GM12872 (cell line): ENCODE measurements around the gene SH2D1A.

Experiments used
- CTCF ChIP-seq: IDR thresholded peaks from 3 replicates; pipeline ENCODE4 v1.5.1; 2011; ENCODE audit warnings: low read depth, mild to moderate bottlenecking, low read length, moderate library complexity; ENCODE audit not compliant: insufficient read depth

The SH2D1A gene

GRCh38 chrX:124346877-124347241, 496 bp downstream of the SH2D1A start:
- TF ChIP-seq CTCF: no peak

GRCh38 chrX:124347242-124347641, 879 bp downstream of the SH2D1A start:
- TF ChIP-seq CTCF: no peak

DNA sequence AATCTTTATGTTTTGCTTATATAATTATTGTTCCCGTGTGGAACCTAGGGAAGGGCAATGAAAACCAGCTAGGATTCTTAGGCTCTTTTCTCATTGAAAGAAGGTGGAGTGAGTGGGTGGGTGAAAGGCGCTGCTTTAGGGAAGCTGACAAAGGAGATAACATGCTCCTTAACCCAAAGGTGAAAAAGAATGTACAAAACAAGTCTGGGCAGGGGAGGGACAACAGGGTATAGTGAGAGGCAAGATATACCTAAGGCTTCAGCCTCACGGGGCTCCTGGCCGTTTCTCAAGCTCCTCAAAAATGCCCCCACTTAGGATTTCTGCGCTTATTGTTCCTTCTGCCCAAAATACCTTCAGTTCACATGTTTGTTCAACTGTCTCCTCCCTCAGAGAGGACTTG, 1.8 kb downstream of the SH2D1A start:
- TF ChIP-seq CTCF: no peak

DNA sequence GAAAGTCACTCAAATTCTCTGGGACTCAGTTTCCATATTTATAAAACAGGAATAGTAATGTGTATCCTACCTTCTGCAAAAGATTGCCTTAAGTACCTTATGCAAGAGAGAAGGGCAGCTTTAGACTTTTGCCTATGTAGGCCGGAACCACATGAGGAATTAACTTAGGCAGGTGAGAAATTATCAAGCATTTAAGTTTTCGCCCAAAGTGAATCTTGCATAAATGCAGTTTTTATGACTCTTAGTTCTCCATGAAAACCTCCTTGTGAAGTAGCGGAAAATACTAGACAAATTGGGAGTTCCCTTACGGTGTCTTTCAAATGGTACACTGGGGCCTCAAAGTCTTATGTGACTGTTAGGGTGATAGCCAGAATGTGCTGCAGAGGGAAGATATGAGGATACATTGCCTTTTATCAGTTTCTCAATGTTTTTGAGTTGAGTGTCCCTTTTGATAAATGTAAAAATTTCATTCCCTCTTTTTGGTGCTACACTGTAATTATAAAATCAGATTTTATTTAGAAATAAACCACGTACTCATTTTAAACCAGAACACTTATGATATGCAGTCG, 2.6 kb downstream of the SH2D1A start:
- no peak for TF ChIP-seq CTCF

DNA sequence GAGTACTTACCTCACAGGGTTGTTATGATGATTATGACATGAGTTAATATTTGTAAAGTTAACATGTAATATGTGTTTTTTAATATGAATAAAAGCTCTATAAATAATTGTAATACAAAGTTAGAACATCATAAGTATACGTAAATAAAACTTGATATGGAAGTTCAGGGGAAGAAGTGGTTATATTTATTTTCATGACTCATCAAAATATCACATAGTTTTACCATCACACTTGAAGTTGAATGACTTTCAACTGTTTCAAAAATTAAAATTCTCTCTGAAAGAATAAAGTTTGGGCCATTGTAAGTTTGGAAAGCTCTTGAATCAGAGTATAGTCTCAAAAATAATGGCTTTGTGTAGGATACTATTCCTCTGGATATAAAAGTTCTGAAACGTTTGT, 8.3 kb downstream of the SH2D1A start:
- no peak for TF ChIP-seq CTCF

- TF ChIP-seq CTCF: no peak
Measured at GRCh38 chrX:124358800-124359383, 12.5 kb downstream of the SH2D1A start.

DNA sequence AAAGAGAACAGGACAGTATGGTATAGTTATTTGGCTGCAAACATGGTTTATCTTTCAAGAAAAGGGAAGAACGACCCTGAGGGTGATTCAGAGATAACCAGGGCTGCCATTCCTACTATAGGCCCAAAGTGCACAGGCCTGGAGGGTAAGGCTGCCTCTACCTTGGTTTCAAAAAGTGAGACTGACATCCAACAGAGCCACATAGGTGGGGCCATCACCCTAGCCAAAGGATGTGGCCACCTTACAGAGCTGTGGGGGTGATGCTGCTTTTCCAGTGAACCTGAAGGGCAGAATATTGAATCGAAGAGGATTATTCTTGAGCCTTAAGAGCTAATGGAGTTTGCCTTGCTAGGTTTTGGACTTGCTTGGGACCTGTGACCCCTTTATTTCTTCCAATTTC, 15.7 kb downstream of the SH2D1A start:
- TF ChIP-seq CTCF: no peak
